SH-SY5Y (cell line): Measurements from ENCODE around the gene RIPK4.

Experiments used
- GATA2 ChIP-seq: IDR thresholded peaks from 2 replicates; pipeline ENCODE4 v1.6.1; 2011; ENCODE audit warnings: mild to moderate bottlenecking, low read depth, low read length
- GATA3 ChIP-seq: IDR thresholded peaks from 2 replicates; pipeline ENCODE4 v1.6.1; 2011; ENCODE audit warnings: low read depth, mild to moderate bottlenecking, low read length, moderate library complexity

DNA sequence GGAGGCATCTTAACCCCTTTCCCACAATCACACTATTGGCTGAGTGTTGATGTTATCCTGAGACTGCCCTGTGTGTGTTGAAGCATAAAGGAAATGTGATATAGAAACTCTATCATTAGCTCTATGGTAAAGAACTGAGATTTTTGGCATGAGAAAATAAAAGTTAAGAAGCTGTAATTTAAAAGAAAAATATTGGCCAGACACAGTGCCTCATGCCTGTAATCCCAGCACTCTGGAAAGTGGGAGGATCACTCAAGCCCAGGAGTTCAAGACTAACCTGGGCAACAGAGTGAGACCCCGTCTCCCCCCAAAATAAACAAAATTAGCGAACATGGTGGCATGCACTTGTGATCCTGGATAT lies 14.2 kb upstream of the RIPK4 start:
- TF ChIP-seq GATA3 (no peak), GATA2 (no peak)
